BLaER1 treated with 17β-estradiol and CSF1 and Interleukin-3, amounts not matched to agents 10 nM and 100 nM (cell line): ENCODE results near the gene NDUFS2.
"Not testable (repeated sequence)": the region's sequence is repeated elsewhere in the genome, so short reads cannot be mapped to it uniquely, and the experiment has no call there.

ENCODE experiments used
- H3K27ac ChIP-seq, 11 experiments: shearing (Covaris generic); formaldehyde crosslinking; 2 replicates each; pipeline ENCODE4 v1.8.1; 2022
- H3K27me3 ChIP-seq, 11 experiments: shearing (Covaris generic); formaldehyde crosslinking; 2 replicates each; pipeline ENCODE4 v1.8.1; 2022
- H3K36me3 ChIP-seq, 11 experiments: shearing (Covaris generic); formaldehyde crosslinking; 2 replicates each; pipeline ENCODE4 v1.8.1; 2022
- H3K4me1 ChIP-seq, 10 experiments: shearing (Covaris generic); formaldehyde crosslinking; 2 replicates each; pipeline ENCODE4 v1.8.1; 2022
- H3K4me2 ChIP-seq, 11 experiments: shearing (Covaris generic); formaldehyde crosslinking; 2 replicates each; pipeline ENCODE4 v1.8.1; 2022
- H3K4me3 ChIP-seq, 10 experiments: shearing (Covaris generic); formaldehyde crosslinking; 2 replicates each; pipeline ENCODE4 v1.8.1; 2022
- H3K9ac ChIP-seq, 11 experiments: shearing (Covaris generic); formaldehyde crosslinking; 2 replicates each; pipeline ENCODE4 v1.8.1; 2022
- H3K9me3 ChIP-seq, 11 experiments: shearing (Covaris generic); formaldehyde crosslinking; replicated peaks in 1 of 11; 2 replicates each; pipeline ENCODE4 v1.8.1; 2022
- H4K20me1 ChIP-seq, 11 experiments: shearing (Covaris generic); formaldehyde crosslinking; 2 replicates each; pipeline ENCODE4 v1.8.1; 2022
- Cebpa-rat ChIP-seq, 11 experiments: shearing (Covaris generic); IDR thresholded peaks; 2 replicates each; pipeline ENCODE4 v1.8.1; 2022

NDUFS2 gene

DNA sequence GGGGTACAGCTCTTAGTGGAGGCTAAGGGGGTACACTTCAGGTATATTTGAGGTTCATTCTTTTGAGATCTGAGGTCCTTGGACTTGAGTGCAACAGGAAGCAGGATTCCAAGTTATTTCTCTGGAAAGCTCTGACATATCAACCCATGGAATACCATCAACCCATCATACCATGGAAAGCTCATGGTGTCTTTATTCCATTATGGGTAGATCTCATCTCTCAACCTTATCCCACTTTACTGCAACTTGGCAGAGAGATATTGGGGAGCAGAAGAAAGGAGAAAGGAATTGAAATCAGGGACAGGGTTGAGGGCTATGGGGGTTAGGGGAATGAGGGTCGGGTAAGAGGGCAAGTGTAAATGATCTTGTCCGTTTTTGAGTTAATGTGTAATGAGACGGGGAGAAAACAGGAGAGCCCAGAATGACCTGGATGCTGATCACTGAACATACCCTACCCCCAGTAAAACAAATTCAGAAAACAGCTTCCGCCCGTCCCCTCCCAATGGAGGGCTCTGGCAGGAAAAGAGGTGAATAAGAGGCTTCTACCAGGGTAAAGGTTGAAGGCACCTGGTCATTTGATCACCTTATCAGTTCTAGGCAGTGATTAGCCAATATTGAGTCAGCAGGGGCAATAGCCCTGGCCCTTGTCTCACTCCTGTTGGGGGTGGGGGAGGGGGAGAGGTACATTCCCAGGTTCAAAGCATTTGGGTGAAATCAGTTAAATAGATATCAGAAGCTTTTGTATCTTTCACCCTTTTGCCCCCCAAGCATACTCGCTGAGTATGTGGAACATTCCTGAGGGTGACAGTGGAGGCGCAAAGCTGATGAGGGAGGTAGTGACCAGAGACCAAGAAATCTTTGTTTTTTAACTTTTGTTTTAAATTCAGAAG lies 21.9 kb downstream of the NDUFS2 start:
- Histone ChIP-seq H3K4me1 (peaks cover 27 to 68% (median 32%) of the 10 kb centered on the region in 10 experiments), H4K20me1 (peaks cover 0 to 10% (median 0%) of the 10 kb centered on the region in 11 experiments; a peak in 7 of 22 replicates)
- no peak for TF ChIP-seq Cebpa-rat (IDR thresholded peaks at IDR 0.05)

DNA sequence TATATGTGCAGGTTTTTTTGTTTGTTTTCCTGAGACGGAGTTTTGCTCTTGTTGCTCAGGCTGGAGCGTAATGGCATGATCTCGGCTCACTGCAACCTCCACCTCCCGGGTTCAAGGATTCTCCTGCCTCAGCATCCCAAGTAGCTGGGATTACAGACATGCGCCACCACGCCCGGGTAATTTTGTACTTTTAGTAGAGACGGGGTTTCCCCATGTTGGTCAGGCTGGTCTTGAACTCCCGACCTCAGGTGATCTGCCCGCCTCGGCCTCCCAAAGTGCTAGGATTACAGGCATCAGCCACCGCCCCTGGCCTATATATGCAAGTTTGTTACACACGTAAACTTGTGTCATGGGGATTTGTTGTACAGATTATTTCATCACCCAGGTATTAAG lies 22.5 kb downstream of the NDUFS2 start:
- peak overlapping the region in 3 of 11 experiments; percentile 18 to 64 (median 59); a peak in 4 of 22 replicates for H3K27ac ChIP-seq
- peak overlapping the region in 2 of 11 experiments; percentile 12 to 48; a peak in 1 of 22 replicates for H3K9ac ChIP-seq
- H3K4me3 ChIP-seq, H4K20me1 ChIP-seq, H3K9me3 ChIP-seq: not testable (repeated sequence)
- peak overlapping the region in 8 of 11 experiments; percentile 50 to 82 (median 68); a peak in 12 of 22 replicates for H3K4me2 ChIP-seq
- H3K27me3 ChIP-seq: peaks cover 0 to 39% (median 31%) of the 10 kb centered on the region in 11 experiments; a peak in 19 of 22 replicates
- peaks cover 12 to 53% (median 17%) of the 10 kb centered on the region in 11 experiments; a peak in 21 of 22 replicates for H3K36me3 ChIP-seq
- H3K4me1 ChIP-seq: peaks cover 26 to 62% (median 29%) of the 10 kb centered on the region in 10 experiments

More for the DNA sequence above, 21.9 kb downstream of the NDUFS2 start:
- peaks cover 6 to 53% (median 10%) of the 10 kb centered on the region in 11 experiments; a peak in 21 of 22 replicates for H3K36me3 ChIP-seq
- peaks cover 0 to 46% (median 37%) of the 10 kb centered on the region in 11 experiments; a peak in 20 of 22 replicates for H3K27me3 ChIP-seq
- H3K4me3 ChIP-seq: no peak overlapping the region
- H3K9ac ChIP-seq: no peak overlapping the region
- H3K27ac ChIP-seq: no peak overlapping the region
- H3K9me3 ChIP-seq: no peaks in the 10 kb centered on the region
- H3K4me2 ChIP-seq: peak overlapping the region in 3 of 11 experiments; percentile 76 to 82 (median 77); a peak in 5 of 22 replicates

DNA sequence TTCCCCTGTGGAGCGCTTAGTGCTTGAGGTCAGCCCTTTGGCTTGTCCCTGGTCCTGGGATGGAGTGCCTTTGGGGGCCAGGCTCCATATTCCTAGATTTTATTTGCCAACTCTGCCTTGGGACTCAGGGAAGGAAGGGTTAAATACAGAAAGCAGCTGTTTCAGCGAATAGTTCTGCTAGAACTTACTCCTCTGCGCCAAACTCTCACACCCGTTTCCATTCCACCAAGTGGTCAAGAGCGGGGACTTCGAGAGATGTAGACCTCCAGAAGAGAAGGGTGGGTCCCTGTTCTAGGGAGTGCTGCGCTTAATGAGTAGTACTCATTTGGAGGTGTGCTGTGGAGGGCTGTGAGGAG lies 23.0 kb downstream of the NDUFS2 start:
- H3K27me3 ChIP-seq: peaks cover 0 to 35% (median 26%) of the 10 kb centered on the region in 11 experiments; a peak in 18 of 22 replicates
- TF ChIP-seq Cebpa-rat (IDR thresholded peaks at IDR 0.05): no peak
- H3K4me2 ChIP-seq: peak overlapping the region; percentile 17 to 82 (median 59)
- H3K36me3 ChIP-seq: peaks cover 13 to 53% (median 18%) of the 10 kb centered on the region in 11 experiments; a peak in 21 of 22 replicates
- no peaks in the 10 kb centered on the region for H3K9me3 ChIP-seq
- H3K27ac ChIP-seq: peak overlapping the region in 6 of 11 experiments; percentile 3 to 64 (median 34); a peak in 8 of 22 replicates
- H3K9ac ChIP-seq: peak overlapping the region in 4 of 11 experiments; percentile 12 to 48 (median 22); a peak in 1 of 22 replicates
- peak overlapping the region in 1 of 10 experiments; percentile 3; a peak in 1 of 20 replicates for H3K4me3 ChIP-seq
- peaks cover 26 to 60% (median 29%) of the 10 kb centered on the region in 10 experiments for H3K4me1 ChIP-seq
- no peaks in the 10 kb centered on the region for H4K20me1 ChIP-seq

DNA sequence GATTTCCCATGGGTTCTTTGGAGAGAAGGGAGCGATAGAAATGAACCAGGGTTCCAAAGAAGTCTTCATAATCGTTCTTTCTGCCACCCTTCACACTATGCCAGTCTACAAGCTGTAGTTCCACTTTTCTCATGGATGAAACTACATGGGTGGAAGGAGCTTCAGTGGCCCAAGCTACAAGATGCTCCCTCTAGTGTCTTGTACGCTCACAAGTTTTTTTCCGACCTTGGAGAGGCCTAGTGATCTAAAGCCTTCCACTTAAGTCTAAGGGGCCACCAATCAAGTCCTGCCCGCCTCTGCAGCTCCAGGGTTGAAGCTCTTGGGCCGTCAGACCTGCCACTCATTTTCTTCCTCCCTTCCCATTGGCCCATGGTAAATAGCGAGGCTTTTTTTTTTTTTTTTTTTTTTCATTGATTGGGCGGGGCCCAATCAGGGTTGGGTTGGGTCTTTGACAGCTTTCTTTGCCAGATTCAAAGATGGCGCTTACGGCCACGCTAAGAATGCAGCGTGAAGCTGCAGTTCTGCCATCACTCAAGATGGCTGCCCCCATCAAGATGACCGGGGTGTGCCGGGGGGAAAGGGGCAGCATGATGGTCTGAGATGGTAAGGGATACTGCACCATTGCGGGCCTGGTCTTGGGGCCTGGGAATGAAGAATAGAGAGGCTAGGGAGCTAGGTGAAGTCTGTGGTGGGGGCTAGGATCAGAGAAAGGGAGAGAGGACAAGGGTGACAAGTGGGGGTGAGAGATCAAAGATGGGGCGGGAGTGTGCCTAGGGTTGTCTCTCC lies 23.6 kb downstream of the NDUFS2 start, which contains the start of gene TOMM40L:
TSS of gene TOMM40L (plus strand) at position 527 of the 786 bp plus-strand sequence. CDS start 430 bp downstream, outside the sequence.
- Histone ChIP-seq H3K4me1 (peaks cover 26 to 60% (median 29%) of the 10 kb centered on the region in 10 experiments), H3K4me3 (peak within 1 kb of the TSS; percentile 66 to 84 (median 74)), H4K20me1 (no peaks in the 10 kb centered on the region), H3K27me3 (peaks cover 0 to 29% (median 20%) of the 10 kb centered on the region in 11 experiments; a peak in 18 of 22 replicates), H3K9ac (peak within 1 kb of the TSS; percentile 71 to 84 (median 80)), H3K9me3 (no peaks in the 10 kb centered on the region), H3K36me3 (peaks cover 15 to 53% (median 24%) of the 10 kb centered on the region in 11 experiments; a peak in 21 of 22 replicates), H3K27ac (peak within 1 kb of the TSS; percentile 35 to 84 (median 76); a peak in 20 of 22 replicates), H3K4me2 (peak within 1 kb of the TSS; percentile 86 to 99 (median 97))
- TF ChIP-seq Cebpa-rat (IDR thresholded peaks at IDR 0.05): no peak

DNA sequence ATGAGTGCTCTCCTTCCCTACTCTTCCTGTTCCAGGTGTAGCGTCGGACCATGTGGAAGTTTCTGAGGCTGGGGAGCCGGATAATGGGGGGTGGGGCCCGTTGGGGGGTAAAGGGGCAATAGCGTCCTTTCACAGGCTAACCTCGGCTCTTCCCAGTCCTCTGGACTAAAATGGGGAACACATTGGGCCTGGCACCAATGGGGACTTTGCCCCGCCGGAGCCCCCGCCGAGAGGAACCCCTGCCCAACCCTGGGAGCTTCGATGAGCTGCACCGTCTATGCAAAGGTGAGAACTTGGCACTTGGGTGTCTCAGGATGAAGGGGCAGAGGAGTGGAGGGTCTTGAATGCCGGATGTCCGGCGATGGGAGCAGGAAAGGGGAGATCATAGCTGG lies 24.1 kb downstream of the NDUFS2 start:
- H3K4me3 ChIP-seq: peak overlapping the region; percentile 66 to 84 (median 74)
- H4K20me1 ChIP-seq: no peaks in the 10 kb centered on the region
- peaks cover 15 to 53% (median 29%) of the 10 kb centered on the region in 11 experiments; a peak in 21 of 22 replicates for H3K36me3 ChIP-seq
- peaks cover 26 to 60% (median 29%) of the 10 kb centered on the region in 10 experiments for H3K4me1 ChIP-seq
- no peaks in the 10 kb centered on the region for H3K9me3 ChIP-seq
- H3K4me2 ChIP-seq: peak overlapping the region; percentile 86 to 99 (median 97)
- peaks cover 0 to 23% (median 15%) of the 10 kb centered on the region in 11 experiments; a peak in 17 of 22 replicates for H3K27me3 ChIP-seq
- peak overlapping the region; percentile 71 to 84 (median 80) for H3K9ac ChIP-seq
- TF ChIP-seq Cebpa-rat (IDR thresholded peaks at IDR 0.05): no peak
- peak overlapping the region; percentile 35 to 84 (median 76); a peak in 20 of 22 replicates for H3K27ac ChIP-seq

DNA sequence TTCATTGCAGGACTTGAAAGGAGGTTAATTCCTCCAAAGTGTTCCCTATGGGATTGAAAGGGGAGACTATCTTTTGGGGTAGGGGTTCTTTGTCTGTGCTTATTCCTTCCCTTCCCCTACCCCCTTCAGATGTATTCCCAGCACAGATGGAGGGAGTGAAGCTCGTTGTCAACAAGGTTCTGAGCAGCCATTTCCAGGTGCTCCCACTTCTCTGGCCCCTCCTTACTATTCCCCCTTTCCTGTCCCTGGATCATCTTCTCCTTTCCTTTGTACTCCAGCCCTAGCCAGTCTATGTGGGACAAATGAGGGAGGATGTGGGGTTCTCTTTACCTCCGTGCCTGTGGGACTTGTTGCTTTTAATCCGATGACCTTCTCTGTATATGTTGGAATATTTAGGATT lies 24.6 kb downstream of the NDUFS2 start:
- Histone ChIP-seq H3K9me3 (no peaks in the 10 kb centered on the region), H3K9ac (peak overlapping the region; percentile 71 to 84 (median 80)), H3K4me2 (peak overlapping the region; percentile 86 to 99 (median 97)), H3K4me1 (peaks cover 26 to 59% (median 29%) of the 10 kb centered on the region in 10 experiments), H4K20me1 (no peaks in the 10 kb centered on the region), H3K27me3 (peaks cover 0 to 18% (median 10%) of the 10 kb centered on the region in 11 experiments; a peak in 17 of 22 replicates), H3K36me3 (peaks cover 15 to 51% (median 29%) of the 10 kb centered on the region in 11 experiments; a peak in 21 of 22 replicates), H3K27ac (peak overlapping the region in 10 of 11 experiments; percentile 62 to 84 (median 76); a peak in 16 of 22 replicates), H3K4me3 (peak overlapping the region; percentile 66 to 84 (median 74))
- no peak for TF ChIP-seq Cebpa-rat (IDR thresholded peaks at IDR 0.05)

DNA sequence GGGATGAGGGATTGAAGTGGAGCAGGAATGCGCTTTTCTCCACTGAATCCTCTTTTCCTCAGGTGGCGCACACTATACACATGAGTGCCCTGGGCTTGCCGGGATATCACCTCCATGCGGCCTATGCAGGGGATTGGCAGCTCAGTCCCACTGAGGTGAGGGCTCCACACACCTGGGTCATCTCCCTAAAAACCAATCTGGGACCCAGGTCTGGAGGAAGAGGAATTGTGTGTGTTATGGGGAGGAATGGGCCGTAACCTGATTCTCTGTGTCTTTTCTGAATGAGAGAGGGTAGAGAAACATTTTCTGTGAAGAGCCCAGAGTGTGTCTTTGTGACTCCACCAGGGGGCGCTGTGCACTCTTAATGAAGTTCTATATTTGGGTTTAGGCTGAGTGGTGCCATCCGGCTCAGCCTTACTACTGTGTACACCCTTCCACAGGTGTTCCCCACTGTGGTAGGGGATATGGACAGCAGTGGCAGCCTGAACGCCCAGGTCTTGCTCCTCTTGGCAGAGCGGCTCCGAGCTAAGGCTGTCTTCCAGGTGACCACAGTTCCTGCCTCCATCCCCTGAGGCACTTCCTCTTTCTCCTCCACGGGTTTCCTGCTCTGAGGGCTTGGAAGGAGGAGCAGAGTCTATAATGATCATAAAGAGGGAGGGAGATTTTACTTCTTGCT lies 25.2 kb downstream of the NDUFS2 start:
- Histone ChIP-seq H3K4me1 (peaks cover 26 to 53% (median 29%) of the 10 kb centered on the region in 10 experiments), H3K4me2 (peak overlapping the region; percentile 86 to 99 (median 97)), H3K27ac (peak overlapping the region in 8 of 11 experiments; percentile 43 to 84 (median 75); a peak in 15 of 22 replicates), H3K27me3 (peaks cover 0 to 13% (median 4%) of the 10 kb centered on the region in 11 experiments; a peak in 16 of 22 replicates), H3K36me3 (peaks cover 15 to 46% (median 29%) of the 10 kb centered on the region in 11 experiments; a peak in 21 of 22 replicates), H3K9ac (peak overlapping the region; percentile 12 to 84 (median 80); a peak in 18 of 22 replicates), H4K20me1 (no peaks in the 10 kb centered on the region), H3K4me3 (peak overlapping the region; percentile 66 to 84 (median 74); a peak in 18 of 20 replicates), H3K9me3 (no peaks in the 10 kb centered on the region)
- TF ChIP-seq Cebpa-rat (IDR thresholded peaks at IDR 0.05): no peak
